ENCODE results near the gene BCL7C. TPM values are rescaled to one million over a fixed set of nuclear protein-coding genes. Genes with fewer than 3 reads are reported as not detected.
"Not testable (repeated sequence)": the region's sequence is repeated elsewhere in the genome, so short reads cannot be mapped to it uniquely, and the experiment has no call there.

BCL7C gene
- 10 to 100 TPM; 35.3 to 51.7 (median 43.7) TPM for polyA plus RNA-seq (ENCODE audit: insufficient read length in 4 of 4)

- peak in 3 of 4 donors; percentile 81 to 88 (median 87) for DNase-seq (ENCODE audit: low read depth in 4 of 4, low spot score in 3 of 4)
Observed at GRCh38 chr16:30893744-30894539, at the start of gene BCL7C. BCL7C (minus strand) TSS chr16:30894077; CDS start chr16:30893944, 133 bp downstream.

- DNase-seq (ENCODE audit: low read depth in 4 of 4, low spot score in 3 of 4): no peak
Observed at GRCh38 chr16:30942426-30942806, 48.5 kb upstream of the BCL7C start.

GRCh38 chr16:30941600-30942425, 47.9 kb upstream of the BCL7C start:
- DNase-seq (ENCODE audit: low read depth in 4 of 4, low spot score in 3 of 4): no peak

GRCh38 chr16:30939571-30939970, 45.7 kb upstream of the BCL7C start:
- not testable (repeated sequence) for DNase-seq (ENCODE audit: low read depth in 4 of 4, low spot score in 3 of 4)

GRCh38 chr16:30937692-30938091, 43.8 kb upstream of the BCL7C start:
- no peak for DNase-seq (ENCODE audit: low read depth in 4 of 4, low spot score in 3 of 4)

GRCh38 chr16:30934827-30935557, 41.1 kb upstream of the BCL7C start:
- DNase-seq (ENCODE audit: low read depth in 4 of 4, low spot score in 3 of 4): no peak

- no peak for DNase-seq (ENCODE audit: low read depth in 4 of 4, low spot score in 3 of 4)
Observed at GRCh38 chr16:30931068-30931650, 37.3 kb upstream of the BCL7C start.

GRCh38 chr16:30930160-30930571, 36.3 kb upstream of the BCL7C start:
- DNase-seq (ENCODE audit: low read depth in 4 of 4, low spot score in 3 of 4): no peak

- no peak for DNase-seq (ENCODE audit: low read depth in 4 of 4, low spot score in 3 of 4)
Observed at GRCh38 chr16:30929167-30929566, 35.3 kb upstream of the BCL7C start.

- DNase-seq (ENCODE audit: low read depth in 4 of 4, low spot score in 3 of 4): no peak
Observed at GRCh38 chr16:30928390-30928789, 34.5 kb upstream of the BCL7C start.

- peak in 1 of 4 donors; percentile 73 for DNase-seq (ENCODE audit: low read depth in 4 of 4, low spot score in 3 of 4)
Observed at GRCh38 chr16:30927789-30928378, 34.0 kb upstream of the BCL7C start.

- DNase-seq (ENCODE audit: low read depth in 4 of 4, low spot score in 3 of 4): no peak
Observed at GRCh38 chr16:30926937-30927788, 33.3 kb upstream of the BCL7C start.

- no peak for DNase-seq (ENCODE audit: low read depth in 4 of 4, low spot score in 3 of 4)
Observed at GRCh38 chr16:30925995-30926811, 32.3 kb upstream of the BCL7C start.

- no peak for DNase-seq (ENCODE audit: low read depth in 4 of 4, low spot score in 3 of 4)
Observed at GRCh38 chr16:30925632-30925987, 31.7 kb upstream of the BCL7C start.

GRCh38 chr16:30924913-30925631, 31.2 kb upstream of the BCL7C start:
- no peak for DNase-seq (ENCODE audit: low read depth in 4 of 4, low spot score in 3 of 4)

GRCh38 chr16:30924076-30924912, 30.4 kb upstream of the BCL7C start:
- no peak for DNase-seq (ENCODE audit: low read depth in 4 of 4, low spot score in 3 of 4)

GRCh38 chr16:30923554-30924075, 29.7 kb upstream of the BCL7C start, which contains the start of gene FBXL19:
FBXL19 (plus strand) TSS chr16:30923572; CDS start chr16:30925755, 2,183 bp downstream.
- no peak for DNase-seq (ENCODE audit: low read depth in 4 of 4, low spot score in 3 of 4)
